H1 (cell line): ENCODE data around the gene B3GALT6. TPM values are rescaled to one million over a fixed set of nuclear protein-coding genes. Genes with fewer than 3 reads are reported as not detected.
A peak's percentile ranks its signal among the peaks of the same experiment; 100 is the strongest.

ENCODE experiments used
- CTCF ChIA-PET: fragments of 300-600 bp; sonication (Branson Sonifier 250); formaldehyde crosslinking; loops from one replicate; lab custom pipeline; 2021; ENCODE audit not compliant: partially characterized antibody; lab: Charles Lee
- POLR2A ChIA-PET: fragments of 300-600 bp; sonication (Branson Sonifier 250); formaldehyde crosslinking; loops from one replicate; lab custom pipeline; 2021; ENCODE audit warnings: inconsistent platforms; ENCODE audit not compliant: partially characterized antibody; lab: Charles Lee
- DNase-seq, 2 experiments: peaks; one replicate each; pipeline versions ENCODE4 v3.0.0 to v3.0.0-alpha.2; 2010 to 2022; ENCODE audit warnings: low spot score in 2 of 2, low read depth in 1 of 2, mixed read lengths in 1 of 2
- FAIRE-seq: peaks from 2 replicates; lab custom pipeline; 2011; peaks lifted over from hg19 to GRCh38; lab: Jason Lieb, UNC
- H2AFZ ChIP-seq: 2 replicates; pipeline ENCODE4 v1.8.1; 2012; ENCODE audit warnings: low read length, inconsistent platforms
- H2AK5ac ChIP-seq: 2 replicates; pipeline ENCODE4 v1.6.1; 2013; ENCODE audit warnings: low read depth, low read length
- H2BK120ac ChIP-seq: replicated peaks from 2 replicates; pipeline ENCODE3; 2013; ENCODE audit warnings: low read depth, low read length, inconsistent platforms
- H2BK12ac ChIP-seq: 2 replicates; pipeline ENCODE4 v1.6.1; 2013; ENCODE audit warnings: low read depth, low read length
- H2BK15ac ChIP-seq: 2 replicates; pipeline ENCODE4 v1.6.1; 2013; ENCODE audit warnings: low read length
- H2BK20ac ChIP-seq: 2 replicates; pipeline ENCODE4 v1.6.1; 2013; ENCODE audit warnings: low read length
- H2BK5ac ChIP-seq: 2 replicates; pipeline ENCODE4 v1.6.1; 2013; ENCODE audit warnings: low read depth, low read length
- H3K14ac ChIP-seq: 2 replicates; pipeline ENCODE4 v1.6.1; 2013; ENCODE audit warnings: inconsistent platforms; ENCODE audit not compliant: insufficient read length
- H3K18ac ChIP-seq: 2 replicates; pipeline ENCODE4 v1.6.1; 2013; ENCODE audit warnings: low read length; ENCODE audit errors: extremely low read depth
- H3K23ac ChIP-seq: 2 replicates; pipeline ENCODE4 v1.6.1; 2013; ENCODE audit warnings: inconsistent platforms; ENCODE audit not compliant: insufficient read length
- H3K23me2 ChIP-seq: 2 replicates; pipeline ENCODE4 v1.6.1; 2013; ENCODE audit warnings: low read depth, low read length
- H3K27ac ChIP-seq: 2 replicates; pipeline ENCODE4 v1.6.1; 2011; ENCODE audit warnings: low read depth, low read length, inconsistent platforms
- H3K27me3 ChIP-seq, 4 experiments: replicated peaks in 1 of 4; 1 replicate in 1 of 4; 2 replicates in 3 of 4; pipeline versions ENCODE4 v1.6.1 to v1.8.1; 2011 to 2013; ENCODE audit warnings: low read length in 3 of 4, mild to moderate bottlenecking in 3 of 4, inconsistent platforms in 2 of 4, mixed read lengths in 2 of 4, moderate library complexity in 1 of 4; ENCODE audit not compliant: control insufficient read depth in 3 of 4, insufficient read depth in 3 of 4; ENCODE audit errors: extremely low read depth in 1 of 4
- H3K36me3 ChIP-seq, 4 experiments: 2 replicates each; pipeline versions ENCODE4 v1.6.1 to v1.8.1; 2011 to 2013; ENCODE audit warnings: mild to moderate bottlenecking in 4 of 4, low read length in 3 of 4, moderate library complexity in 2 of 4, control low read depth in 1 of 4, inconsistent platforms in 1 of 4; ENCODE audit not compliant: insufficient read depth in 4 of 4, control insufficient read depth in 2 of 4
- H3K4ac ChIP-seq: replicated peaks from 2 replicates; pipeline ENCODE3; 2013; ENCODE audit warnings: low read length, low read depth, mixed read lengths, inconsistent platforms; ENCODE audit not compliant: insufficient read length
- H3K4me1 ChIP-seq, 4 experiments: replicated peaks in 1 of 4; 1 replicate in 1 of 4; 2 replicates in 3 of 4; pipeline versions ENCODE4 v1.6.1 to v1.8.1; 2011 to 2013; ENCODE audit warnings: low read length in 3 of 4, inconsistent platforms in 2 of 4, mixed read lengths in 1 of 4; ENCODE audit not compliant: insufficient read depth in 4 of 4, control insufficient read depth in 3 of 4
- H3K4me2 ChIP-seq, 2 experiments: 2 replicates each; pipeline versions ENCODE4 v1.6.1 to v1.8.1; 2011 to 2013; ENCODE audit warnings: low read depth in 2 of 2, low read length in 2 of 2, control low read depth in 1 of 2, inconsistent platforms in 1 of 2, mild to moderate bottlenecking in 1 of 2; ENCODE audit not compliant: insufficient read depth in 1 of 2
- H3K4me3 ChIP-seq, 4 experiments: fragments of 200-600, 300-600 bp in 1 of 4; sonication (generic), shearing (Covaris generic), sonication (Bioruptor Twin) in 1 of 4; 2 replicates each; pipeline versions ENCODE4 v1.5.1 to v1.8.1; 2011 to 2016; ENCODE audit warnings: low read length in 4 of 4, low read depth in 3 of 4, control low read depth in 2 of 4, inconsistent platforms in 2 of 4, mild to moderate bottlenecking in 2 of 4, mixed read lengths in 1 of 4, moderate library complexity in 1 of 4; ENCODE audit not compliant: insufficient read depth in 2 of 4; ENCODE audit errors: extremely low read depth in 1 of 4
- H3K56ac ChIP-seq: replicated peaks from 2 replicates; pipeline ENCODE3; 2013; ENCODE audit warnings: low read depth, mild to moderate bottlenecking, mixed read lengths, low read length, inconsistent platforms; ENCODE audit not compliant: insufficient read length
- H3K79me1 ChIP-seq: 2 replicates; pipeline ENCODE4 v1.6.1; 2013; ENCODE audit warnings: low read depth, low read length, control low read depth
- H3K79me2 ChIP-seq, 2 experiments: 2 replicates each; pipeline versions ENCODE4 v1.6.1 to v1.8.1; 2012 to 2013; ENCODE audit warnings: low read length in 2 of 2, mild to moderate bottlenecking in 2 of 2, inconsistent platforms in 1 of 2; ENCODE audit not compliant: insufficient read depth in 2 of 2, control insufficient read depth in 1 of 2
- H3K9ac ChIP-seq, 4 experiments: replicated peaks in 1 of 4; 1 replicate in 1 of 4; 2 replicates in 3 of 4; pipeline versions ENCODE4 v1.6.1 to v1.8.1; 2011 to 2013; ENCODE audit warnings: low read depth in 3 of 4, low read length in 3 of 4, control low read depth in 2 of 4, mild to moderate bottlenecking in 2 of 4, moderate library complexity in 2 of 4, inconsistent platforms in 1 of 4; ENCODE audit errors: extremely low read depth in 1 of 4
- H3K9me3 ChIP-seq, 2 experiments: 2 replicates each; pipeline versions ENCODE4 v1.6.1 to v1.8.1; 2012 to 2013; ENCODE audit warnings: mild to moderate bottlenecking in 2 of 2, moderate library complexity in 2 of 2, control low read depth in 1 of 2, inconsistent platforms in 1 of 2, low read depth in 1 of 2, low read length in 1 of 2, mixed read lengths in 1 of 2; ENCODE audit not compliant: insufficient read depth in 2 of 2
- H4K20me1 ChIP-seq, 2 experiments: replicated peaks in 1 of 2; 2 replicates each; pipeline versions ENCODE3 to v1.8.1; 2011 to 2013; ENCODE audit warnings: inconsistent platforms in 2 of 2, low read length in 2 of 2, mild to moderate bottlenecking in 1 of 2; ENCODE audit not compliant: insufficient read depth in 2 of 2, control insufficient read depth in 1 of 2
- H4K5ac ChIP-seq: 2 replicates; pipeline ENCODE4 v1.6.1; 2013; ENCODE audit warnings: low read length, low read depth, mixed read lengths, inconsistent platforms; ENCODE audit not compliant: insufficient read length
- H4K8ac ChIP-seq: 2 replicates; pipeline ENCODE4 v1.8.0; 2013; ENCODE audit warnings: mild to moderate bottlenecking, moderate library complexity, low read length, inconsistent platforms; ENCODE audit not compliant: insufficient read depth; ENCODE audit errors: extremely low read depth
- H4K91ac ChIP-seq: replicated peaks from 2 replicates; pipeline ENCODE3; 2013; ENCODE audit warnings: low read length, mixed read lengths, inconsistent platforms; ENCODE audit not compliant: insufficient read length
- BACH1 ChIP-seq: IDR thresholded peaks from 2 replicates; pipeline ENCODE4 v1.6.1; 2012; ENCODE audit warnings: low read length, improper control_type of control experiment
- BRCA1 ChIP-seq: IDR thresholded peaks from 2 replicates; pipeline ENCODE4 v1.6.1; 2012; ENCODE audit warnings: low read depth, low read length, improper control_type of control experiment
- CREB1 ChIP-seq: IDR thresholded peaks from 2 replicates; pipeline ENCODE4 v1.6.1; 2012; ENCODE audit warnings: inconsistent platforms
- EGR1 ChIP-seq: IDR thresholded peaks from 2 replicates; pipeline ENCODE4 v1.6.1; 2011; ENCODE audit warnings: low read depth, low read length, borderline replicate concordance
- EP300 ChIP-seq, 2 experiments: IDR thresholded peaks; 1 replicate in 1 of 2; 2 replicates in 1 of 2; pipeline ENCODE4 v1.6.1; 2011 to 2012; ENCODE audit warnings: low read depth in 2 of 2, low read length in 2 of 2, mild to moderate bottlenecking in 2 of 2, borderline replicate concordance in 1 of 2, inconsistent platforms in 1 of 2, moderate library complexity in 1 of 2
- JUND ChIP-seq: IDR thresholded peaks from 2 replicates; pipeline ENCODE4 v1.6.1; 2011; ENCODE audit warnings: mild to moderate bottlenecking, improper control_type of control experiment, low read length
- RFX5 ChIP-seq: IDR thresholded peaks from 2 replicates; pipeline ENCODE4 v1.6.1; 2011; ENCODE audit warnings: low read depth, low read length, improper control_type of control experiment, borderline replicate concordance
- SIRT6 ChIP-seq: IDR thresholded peaks from one replicate; pipeline ENCODE4 v1.7.1; 2012; ENCODE audit warnings: low read length, inconsistent platforms
- SP2 ChIP-seq: IDR thresholded peaks from 2 replicates; pipeline ENCODE4 v1.6.1; 2012; ENCODE audit warnings: mild to moderate bottlenecking, low read length, inconsistent platforms
- YY1 ChIP-seq: IDR thresholded peaks from 2 replicates; pipeline ENCODE4 v1.6.1; 2011; ENCODE audit warnings: low read depth, mild to moderate bottlenecking, low read length
- WGBS, 2 experiments: shearing (Covaris generic) in 1 of 2; methylation state at CpG; one replicate each; pipeline versions ENCODE4 v1.1.6 to v1.1.7; 2013 to 2015; ENCODE audit warnings: low lambda C conversion rate in 2 of 2, mixed read lengths in 2 of 2, inconsistent platforms in 1 of 2, low coverage in 1 of 2, missing lambda C conversion rate in 1 of 2; ENCODE audit not compliant: insufficient replicate concordance in 2 of 2, insufficient coverage in 1 of 2, insufficient read length in 1 of 2; ENCODE audit errors: extremely low coverage in 1 of 2, missing lambda C conversion rate in 1 of 2; 5-methylcytosine and 5-hydroxymethylcytosine counted together
- polyA plus RNA-seq, 7 experiments: library from polyadenylated mRNA; depleted of rRNA in 3 of 7; stranded (reverse) in 5 of 7; unstranded in 2 of 7; fragments of >200 nt in 5 of 7; fragments of 200-250 nt in 2 of 7; gene quantifications; 1 replicate in 5 of 7; 2 replicates in 1 of 7; 4 replicates in 1 of 7; pipeline versions ENCODE4 v1.2.1 to v1.2.3, GENCODE V29; 2011 to 2013; ENCODE audit warnings: missing spikeins in 2 of 7, mixed read lengths in 2 of 7
- total RNA-seq: library from RNA; stranded (reverse); fragmentation: NEBNext Ultra II Directional; extraction: Animal tissue kit (Norgen Biotek cat#: 25700); gene quantifications from 2 replicates; pipeline ENCODE4 v1.2.1, GENCODE V29; 2021
- TF ChIP-seq, protein P1 (sequence below): IDR thresholded peaks from 2 replicates; pipeline ENCODE4 v1.6.1; 2011; ENCODE audit warnings: low read length, improper control_type of control experiment

B3GALT6 gene
- total and polyA plus RNA-seq, 2 of the 8 experiments (the other 6 are each of a cell fraction or from before 2014, with no cell fraction given) = 18.4 to 20.4 TPM

DNA sequence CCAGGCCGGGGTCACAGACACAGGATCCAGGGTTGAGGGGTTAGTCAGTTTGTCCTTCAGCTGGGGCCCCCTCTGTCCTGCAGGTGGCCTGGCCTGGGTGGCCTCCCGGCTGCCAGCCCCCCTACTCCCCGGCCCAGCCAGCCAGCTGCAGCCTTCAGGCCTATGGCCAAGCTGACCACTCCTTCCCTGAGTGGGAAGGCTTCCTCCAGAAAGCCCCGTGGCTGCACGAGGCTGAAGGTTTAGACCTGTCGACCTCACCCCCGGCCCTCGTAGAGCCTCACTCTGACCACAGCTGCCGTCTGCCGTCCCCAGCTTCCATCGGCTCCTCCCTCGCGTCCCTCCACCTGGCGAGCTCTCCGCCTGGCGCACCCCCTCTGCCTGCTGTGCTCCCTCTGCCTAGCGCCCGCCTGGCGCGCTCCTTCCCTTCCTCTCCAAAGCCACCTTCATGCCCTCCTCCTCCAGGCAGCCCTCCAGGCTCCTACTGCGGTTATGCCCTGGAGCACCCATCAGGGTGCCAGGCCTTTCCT is 48.8 kb upstream of the B3GALT6 start:
- peak in 1 of 2 experiments; percentile 45 for DNase-seq
- H2BK15ac ChIP-seq = no peak overlapping the region
- H3K27ac ChIP-seq = no peak overlapping the region
- H3K79me1 ChIP-seq = no peaks in the 10 kb centered on the region
- H4K20me1 ChIP-seq = peaks cover 0 to 3% of the 10 kb centered on the region in 2 experiments
- H3K4me2 ChIP-seq = no peak overlapping the region
- H2AFZ ChIP-seq = no peak overlapping the region
- 0 out of 4 replicates have a peak, but pooled peaks cover 0 to 2% of the 10 kb centered on the region in 2 experiments for H3K9me3 ChIP-seq
- H3K23ac ChIP-seq = no peak overlapping the region
- no peak overlapping the region for H3K4me3 ChIP-seq
- H4K91ac ChIP-seq = no peak overlapping the region
- no peak overlapping the region for H3K18ac ChIP-seq
- H4K5ac ChIP-seq = no peak overlapping the region
- FAIRE-seq = no peak
- H4K8ac ChIP-seq = peak overlapping the region; percentile 89; the same call in 1 of the 2 replicates
- H3K36me3 ChIP-seq = no peaks in the 10 kb centered on the region
- H2BK12ac ChIP-seq = no peak overlapping the region
- ChIA-PET POLR2A (no interaction called here), CTCF (interaction anchor here (1.1 kb wide), 1 partner anchor 207 kb away, joined by 3 read pairs; no protein-coding TSS in a partner anchor)
- no peak overlapping the region for H3K14ac ChIP-seq
- H3K4ac ChIP-seq = no peak overlapping the region
- H3K56ac ChIP-seq = no peak overlapping the region
- no peaks in the 10 kb centered on the region for H3K79me2 ChIP-seq
- H2BK20ac ChIP-seq = no peak overlapping the region
- H3K9ac ChIP-seq = no peak overlapping the region
- no peaks in the 10 kb centered on the region for H3K23me2 ChIP-seq
- no peak overlapping the region for H2BK120ac ChIP-seq
- H3K27me3 ChIP-seq = no peaks in the 10 kb centered on the region
- no peak overlapping the region for H2BK5ac ChIP-seq
- TF ChIP-seq CREB1 (no peak), BRCA1 (no peak), EGR1 (no peak), RFX5 (no peak), EP300 (IDR thresholded peaks at IDR 0.05; ENCODE audit: borderline replicate concordance in 1 of 2, low read depth in 2 of 2, low read length in 2 of 2) (no peak), SP2 (no peak), YY1 (no peak), BACH1 (no peak), JUND (no peak), SIRT6 (no peak)
- TF ChIP-seq, protein P1, sequence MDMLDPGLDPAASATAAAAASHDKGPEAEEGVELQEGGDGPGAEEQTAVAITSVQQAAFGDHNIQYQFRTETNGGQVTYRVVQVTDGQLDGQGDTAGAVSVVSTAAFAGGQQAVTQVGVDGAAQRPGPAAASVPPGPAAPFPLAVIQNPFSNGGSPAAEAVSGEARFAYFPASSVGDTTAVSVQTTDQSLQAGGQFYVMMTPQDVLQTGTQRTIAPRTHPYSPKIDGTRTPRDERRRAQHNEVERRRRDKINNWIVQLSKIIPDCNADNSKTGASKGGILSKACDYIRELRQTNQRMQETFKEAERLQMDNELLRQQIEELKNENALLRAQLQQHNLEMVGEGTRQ = no peak
- H3K4me1 ChIP-seq = no peaks in the 10 kb centered on the region; a peak in 1 of 7 replicates
- WGBS, 2 experiments = 96% methylated on average over 19 of the region's 21 CpGs; no CpG with 5 or more reads in 1 of the 2 experiments
- H2AK5ac ChIP-seq = no peak overlapping the region
